Thyroid gland (tissue), 4 donors: ENCODE data around the gene TMIGD2.

Experiments used
- POLR2A ChIP-seq, 2 donors: fragments of 450-650 bp; IDR thresholded peaks; one replicate each; pipeline ENCODE4 v1.6.1; 2017; ENCODE audit warnings: antibody characterized with exemption in 2 of 2, mild to moderate bottlenecking in 2 of 2, moderate library complexity in 1 of 2
- TF ChIP-seq, protein P1 (sequence below), 6 experiments: fragments of 200-600 bp in 3 of 6; fragments of 450-650 bp in 3 of 6; sonication (generic) in 3 of 6; IDR thresholded peaks; one replicate each; pipeline ENCODE4 v1.5.1; 2016 to 2019; ENCODE audit warnings: antibody characterized with exemption in 6 of 6, mild to moderate bottlenecking in 2 of 6, inconsistent platforms in 1 of 6, moderate library complexity in 1 of 6

DNA sequence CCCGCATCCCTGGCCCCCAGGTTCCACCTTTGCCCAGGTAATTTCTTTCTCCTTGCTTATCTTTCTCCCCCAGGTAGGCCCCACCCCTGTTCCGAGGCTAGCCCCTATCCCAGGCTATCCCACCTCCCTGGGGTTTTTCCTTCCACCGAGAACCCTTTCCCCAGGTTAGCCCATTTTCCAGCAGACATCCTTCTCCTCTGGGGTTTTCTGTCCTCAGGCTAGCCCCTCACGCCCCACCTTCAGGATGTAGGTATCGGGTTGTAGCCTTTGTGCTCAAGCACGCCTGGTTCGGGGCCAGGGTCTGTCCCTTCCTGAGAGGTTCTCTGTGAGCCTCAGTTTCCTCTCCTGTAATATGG, 3.0 kb upstream of the TMIGD2 start:
- TF ChIP-seq, protein P1, sequence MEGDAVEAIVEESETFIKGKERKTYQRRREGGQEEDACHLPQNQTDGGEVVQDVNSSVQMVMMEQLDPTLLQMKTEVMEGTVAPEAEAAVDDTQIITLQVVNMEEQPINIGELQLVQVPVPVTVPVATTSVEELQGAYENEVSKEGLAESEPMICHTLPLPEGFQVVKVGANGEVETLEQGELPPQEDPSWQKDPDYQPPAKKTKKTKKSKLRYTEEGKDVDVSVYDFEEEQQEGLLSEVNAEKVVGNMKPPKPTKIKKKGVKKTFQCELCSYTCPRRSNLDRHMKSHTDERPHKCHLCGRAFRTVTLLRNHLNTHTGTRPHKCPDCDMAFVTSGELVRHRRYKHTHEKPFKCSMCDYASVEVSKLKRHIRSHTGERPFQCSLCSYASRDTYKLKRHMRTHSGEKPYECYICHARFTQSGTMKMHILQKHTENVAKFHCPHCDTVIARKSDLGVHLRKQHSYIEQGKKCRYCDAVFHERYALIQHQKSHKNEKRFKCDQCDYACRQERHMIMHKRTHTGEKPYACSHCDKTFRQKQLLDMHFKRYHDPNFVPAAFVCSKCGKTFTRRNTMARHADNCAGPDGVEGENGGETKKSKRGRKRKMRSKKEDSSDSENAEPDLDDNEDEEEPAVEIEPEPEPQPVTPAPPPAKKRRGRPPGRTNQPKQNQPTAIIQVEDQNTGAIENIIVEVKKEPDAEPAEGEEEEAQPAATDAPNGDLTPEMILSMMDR (IDR thresholded peaks at IDR 0.05): no peak
- no peak for TF ChIP-seq POLR2A (IDR thresholded peaks at IDR 0.05)
